Left ventricle myocardium inferior (tissue), 1 donor: ENCODE data around the gene KCNMA1. TPM values are rescaled to one million over a fixed set of nuclear protein-coding genes. Genes with fewer than 3 reads are reported as not detected.

Experiments used
- DNase-seq: peaks from one replicate; pipeline ENCODE4 v3.0.0-alpha.2; 2020
- H3K27ac ChIP-seq: fragments of 200-600 bp; replicated peaks from 2 replicates; pipeline ENCODE4 v1.8.0; 2021
- H3K27me3 ChIP-seq: fragments of 200-600 bp; 2 replicates; pipeline ENCODE4 v1.8.0; 2021; ENCODE audit warnings: low read depth
- H3K36me3 ChIP-seq: fragments of 200-600 bp; 2 replicates; pipeline ENCODE4 v1.8.0; 2021
- H3K4me1 ChIP-seq: fragments of 200-600 bp; 2 replicates; pipeline ENCODE4 v1.8.0; 2021
- H3K4me3 ChIP-seq: fragments of 200-600 bp; 2 replicates; pipeline ENCODE4 v1.8.0; 2021; ENCODE audit warnings: mild to moderate bottlenecking, moderate library complexity
- H3K9me3 ChIP-seq: fragments of 200-600 bp; replicated peaks from 2 replicates; pipeline ENCODE4 v1.8.0; 2021
- CTCF ChIP-seq: fragments of 200-600 bp; IDR thresholded peaks from 2 replicates; pipeline ENCODE4 v1.8.0; 2021; ENCODE audit warnings: antibody characterized with exemption, mild to moderate bottlenecking, borderline replicate concordance
- intact Hi-C: fragments of 100-400 bp; cut with micrococcal nuclease; formaldehyde crosslinking; loops from one replicate; pipeline ENCODE4 v1.11.0; 2022
- total RNA-seq: library from RNA; stranded (reverse); fragmentation: NEBNext Ultra II Directional; extraction: Animal tissue kit (Norgen Biotek cat#: 25700); gene quantifications from one replicate; pipeline ENCODE4 v1.2.1, GENCODE V29; 2021
- donor health status: DM: no; HTN: yes; CAD: no; lungs with severe emphysema.

KCNMA1 gene
- total RNA-seq, 1 donor from 2014 or later: 1.8 TPM

GRCh38 chr10:77293773-77294172, 343.8 kb downstream of the KCNMA1 start:
- Histone ChIP-seq H3K4me3 (no peak overlapping the region), H3K27ac (no peak overlapping the region), H3K27me3 (peaks cover 93% of the 10 kb centered on the region), H3K4me1 (no peaks in the 10 kb centered on the region), H3K9me3 (no peaks in the 10 kb centered on the region), H3K36me3 (no peaks in the 10 kb centered on the region)
- TF ChIP-seq CTCF: no peak
- intact Hi-C loops: no loop called here
- DNase-seq: no peak

GRCh38 chr10:77293347-77293746, 344.3 kb downstream of the KCNMA1 start:
- Histone ChIP-seq H3K4me1 (no peaks in the 10 kb centered on the region), H3K27me3 (peaks cover 93% of the 10 kb centered on the region), H3K27ac (no peak overlapping the region), H3K36me3 (no peaks in the 10 kb centered on the region), H3K4me3 (no peak overlapping the region), H3K9me3 (no peaks in the 10 kb centered on the region)
- TF ChIP-seq CTCF: no peak
- intact Hi-C loops: no loop called here
- no peak for DNase-seq

- no peaks in the 10 kb centered on the region for H3K36me3 ChIP-seq
- no peak overlapping the region for H3K4me3 ChIP-seq
- no peak for DNase-seq
- intact Hi-C loops: no loop called here
- no peak for TF ChIP-seq CTCF
- H3K27me3 ChIP-seq: peaks cover 84% of the 10 kb centered on the region
- H3K27ac ChIP-seq: no peak overlapping the region
- no peaks in the 10 kb centered on the region for H3K9me3 ChIP-seq
- peaks cover 12% of the 10 kb centered on the region for H3K4me1 ChIP-seq
These were observed 345.8 kb downstream of the KCNMA1 start for GRCh38 chr10:77291596-77292505.

- Histone ChIP-seq H3K4me1 (peaks cover 14% of the 10 kb centered on the region), H3K36me3 (no peaks in the 10 kb centered on the region), H3K27me3 (peaks cover 82% of the 10 kb centered on the region), H3K4me3 (no peak overlapping the region), H3K9me3 (no peaks in the 10 kb centered on the region), H3K27ac (no peak overlapping the region)
- TF ChIP-seq CTCF: no peak
- intact Hi-C loops: no loop called here
- no peak for DNase-seq
These were observed 347.0 kb downstream of the KCNMA1 start for GRCh38 chr10:77290528-77291155.

GRCh38 chr10:77289790-77290189, 347.8 kb downstream of the KCNMA1 start:
- Histone ChIP-seq H3K9me3 (no peaks in the 10 kb centered on the region), H3K4me1 (peaks cover 14% of the 10 kb centered on the region)

More at GRCh38 chr10:77289790-77290189, 347.8 kb downstream of the KCNMA1 start:
- Histone ChIP-seq H3K4me3 (no peak overlapping the region), H3K27me3 (peaks cover 87% of the 10 kb centered on the region), H3K27ac (no peak overlapping the region), H3K36me3 (no peaks in the 10 kb centered on the region)
- intact Hi-C loops: no loop called here
- no peak for TF ChIP-seq CTCF
- DNase-seq: no peak
